Transverse colon (tissue), 3 donors: ENCODE results near the gene MXI1.

ENCODE experiments used
- CTCF ChIP-seq, 5 experiments: fragments of 200-600 bp in 3 of 5; fragments of 450-650 bp in 2 of 5; sonication (generic) in 3 of 5; IDR thresholded peaks; 1 replicate in 2 of 5; 2 replicates in 3 of 5; pipeline ENCODE4 v1.5.1; 2016 to 2017; ENCODE audit warnings: antibody characterized with exemption in 5 of 5, inconsistent platforms in 3 of 5, mild to moderate bottlenecking in 2 of 5, moderate library complexity in 1 of 5
- POLR2A ChIP-seq: fragments of 450-650 bp; IDR thresholded peaks from one replicate; pipeline ENCODE4 v1.6.1; 2016; ENCODE audit warnings: antibody characterized with exemption, mild to moderate bottlenecking, moderate library complexity

GRCh38 chr10:110285501-110285900 lies 78.1 kb downstream of the MXI1 start:
- TF ChIP-seq POLR2A (no peak), CTCF (IDR thresholded peaks at IDR 0.05) (no peak)
